GM19099 (cell line): ENCODE measurements around the gene CCDC181.

Source experiments
- POLR2A ChIP-seq: IDR thresholded peaks from 3 replicates; pipeline ENCODE4 v1.6.1; 2011; ENCODE audit warnings: low read depth; ENCODE audit not compliant: insufficient read length; ENCODE audit errors: extremely low read depth

Gene CCDC181

GRCh38 chr1:169360415-169360814 is 66.9 kb downstream of the CCDC181 start:
- TF ChIP-seq POLR2A: no peak

GRCh38 chr1:169348383-169349036 is 78.8 kb downstream of the CCDC181 start:
- TF ChIP-seq POLR2A: no peak

- no peak for TF ChIP-seq POLR2A
Measured at GRCh38 chr1:169347688-169348382, 79.4 kb downstream of the CCDC181 start.

- TF ChIP-seq POLR2A: no peak
Measured at GRCh38 chr1:169346036-169346589, 81.2 kb downstream of the CCDC181 start.

- TF ChIP-seq POLR2A: no peak
Measured at GRCh38 chr1:169345511-169345910, 81.8 kb downstream of the CCDC181 start.
